Measurements from ENCODE around the gene SEC23A.
"Not testable (repeated sequence)": the region's sequence is repeated elsewhere in the genome, so short reads cannot be mapped to it uniquely, and the experiment has no call there.

The SEC23A gene

GRCh38 chr14:39094515-39094914 is 8.5 kb downstream of the SEC23A start:
- DNase-seq (ENCODE audit: low read depth in 4 of 4, low spot score in 1 of 4) = no peak

- no peak for DNase-seq (ENCODE audit: low read depth in 4 of 4, low spot score in 1 of 4)
Observed at GRCh38 chr14:39091716-39092115, 11.3 kb downstream of the SEC23A start.

GRCh38 chr14:39090548-39091111 is 12.4 kb downstream of the SEC23A start:
- DNase-seq (ENCODE audit: low read depth in 4 of 4, low spot score in 1 of 4) = no peak

GRCh38 chr14:39087493-39087892 is 15.5 kb downstream of the SEC23A start:
- no peak for DNase-seq (ENCODE audit: low read depth in 4 of 4, low spot score in 1 of 4)

- no peak for DNase-seq (ENCODE audit: low read depth in 4 of 4, low spot score in 1 of 4)
Observed at GRCh38 chr14:39085933-39086332, 17.1 kb downstream of the SEC23A start.

- no peak for DNase-seq (ENCODE audit: low read depth in 4 of 4, low spot score in 1 of 4)
Observed at GRCh38 chr14:39083127-39083526, 19.9 kb downstream of the SEC23A start.

GRCh38 chr14:39080886-39081285 is 22.1 kb downstream of the SEC23A start:
- no peak for DNase-seq (ENCODE audit: low read depth in 4 of 4, low spot score in 1 of 4)

- no peak for DNase-seq (ENCODE audit: low read depth in 4 of 4, low spot score in 1 of 4)
Observed at GRCh38 chr14:39071096-39071495, 31.9 kb downstream of the SEC23A start.

- no peak for DNase-seq (ENCODE audit: low read depth in 4 of 4, low spot score in 1 of 4)
Observed at GRCh38 chr14:39069923-39070322, 33.1 kb downstream of the SEC23A start.

GRCh38 chr14:39069169-39069805 is 33.7 kb downstream of the SEC23A start:
- DNase-seq (ENCODE audit: low read depth in 4 of 4, low spot score in 1 of 4) = not testable (repeated sequence)

GRCh38 chr14:39060818-39061437 is 42.1 kb downstream of the SEC23A start:
- no peak for DNase-seq (ENCODE audit: low read depth in 4 of 4, low spot score in 1 of 4)

- DNase-seq (ENCODE audit: low read depth in 4 of 4, low spot score in 1 of 4) = no peak
Observed at GRCh38 chr14:39055786-39056474, 47.1 kb downstream of the SEC23A start.

- DNase-seq (ENCODE audit: low read depth in 4 of 4, low spot score in 1 of 4) = not testable (repeated sequence)
Observed at GRCh38 chr14:39052869-39053454, 50.1 kb downstream of the SEC23A start.

GRCh38 chr14:39050389-39050788 is 52.6 kb downstream of the SEC23A start:
- DNase-seq (ENCODE audit: low read depth in 4 of 4, low spot score in 1 of 4) = no peak

GRCh38 chr14:39045889-39046288 is 57.1 kb downstream of the SEC23A start:
- DNase-seq (ENCODE audit: low read depth in 4 of 4, low spot score in 1 of 4) = not testable (repeated sequence)

- DNase-seq (ENCODE audit: low read depth in 4 of 4, low spot score in 1 of 4) = no peak
Observed at GRCh38 chr14:39043352-39043943, 59.6 kb downstream of the SEC23A start.

GRCh38 chr14:39040529-39040928 is 62.5 kb downstream of the SEC23A start:
- DNase-seq (ENCODE audit: low read depth in 4 of 4, low spot score in 1 of 4) = no peak

- DNase-seq (ENCODE audit: low read depth in 4 of 4, low spot score in 1 of 4) = no peak
Observed at GRCh38 chr14:39038542-39038941, 64.5 kb downstream of the SEC23A start.

GRCh38 chr14:39036760-39037159 is 66.3 kb downstream of the SEC23A start:
- no peak for DNase-seq (ENCODE audit: low read depth in 4 of 4, low spot score in 1 of 4)

- no peak for DNase-seq (ENCODE audit: low read depth in 4 of 4, low spot score in 1 of 4)
Observed at GRCh38 chr14:39035336-39035735, 67.7 kb downstream of the SEC23A start.

Measured in stimulated activated CD4-positive, alpha-beta T cell treated with anti-CD3 and anti-CD28 coated beads, Interleukin-1b, Interleukin-23, amount 100 ng/mL, for 24 hours (primary cell).